GM18502 (cell line): Measurements from ENCODE around the gene GIGYF2.

Experiments
- ATAC-seq: cut with Tn5 transposase; IDR thresholded peaks from one replicate; pipeline ENCODE4 v1.9.1; 2021; ENCODE audit warnings: mild to moderate bottlenecking; ENCODE audit not compliant: unreplicated experiment, poor library complexity

The GIGYF2 gene

GRCh38 chr2:232876161-232876977 is 179.2 kb downstream of the GIGYF2 start:
- no peak for ATAC-seq

GRCh38 chr2:232876978-232877441 is 179.9 kb downstream of the GIGYF2 start:
- ATAC-seq = no peak

- ATAC-seq = no peak
Observed at GRCh38 chr2:232877940-232878511, 180.9 kb downstream of the GIGYF2 start.

GRCh38 chr2:232878855-232879617 is 181.9 kb downstream of the GIGYF2 start:
- no peak for ATAC-seq

- ATAC-seq = no peak
Observed at GRCh38 chr2:232879618-232880494, 182.7 kb downstream of the GIGYF2 start.

GRCh38 chr2:232880764-232881351 is 183.7 kb downstream of the GIGYF2 start:
- no peak for ATAC-seq

GRCh38 chr2:232882085-232882484 is 185.0 kb downstream of the GIGYF2 start:
- no peak for ATAC-seq

- ATAC-seq = no peak
Observed at GRCh38 chr2:232882505-232883115, 185.5 kb downstream of the GIGYF2 start.

GRCh38 chr2:232883116-232883721 is 186.1 kb downstream of the GIGYF2 start:
- no peak for ATAC-seq

- no peak for ATAC-seq
Observed at GRCh38 chr2:232884001-232884421, 186.9 kb downstream of the GIGYF2 start.

- ATAC-seq = no peak
Observed at GRCh38 chr2:232884549-232885263, 187.6 kb downstream of the GIGYF2 start.

- no peak for ATAC-seq
Observed at GRCh38 chr2:232885264-232885961, 188.3 kb downstream of the GIGYF2 start.

- ATAC-seq = no peak
Observed at GRCh38 chr2:232886176-232886575, 189.0 kb downstream of the GIGYF2 start.

GRCh38 chr2:232886632-232887031 is 189.5 kb downstream of the GIGYF2 start:
- ATAC-seq = no peak

- no peak for ATAC-seq
Observed at GRCh38 chr2:232887171-232887850, 190.2 kb downstream of the GIGYF2 start.

GRCh38 chr2:232888099-232888836 is 191.1 kb downstream of the GIGYF2 start:
- ATAC-seq = no peak
